ENCODE measurements around the gene FANCM. TPM values are rescaled to one million over a fixed set of nuclear protein-coding genes. Genes with fewer than 3 reads are reported as not detected.
"Not testable (repeated sequence)": the region's sequence is repeated elsewhere in the genome, so short reads cannot be mapped to it uniquely, and the experiment has no call there.

FANCM gene
- total RNA-seq, 1 donor from 2014 or later, result 4.1 TPM

DNA sequence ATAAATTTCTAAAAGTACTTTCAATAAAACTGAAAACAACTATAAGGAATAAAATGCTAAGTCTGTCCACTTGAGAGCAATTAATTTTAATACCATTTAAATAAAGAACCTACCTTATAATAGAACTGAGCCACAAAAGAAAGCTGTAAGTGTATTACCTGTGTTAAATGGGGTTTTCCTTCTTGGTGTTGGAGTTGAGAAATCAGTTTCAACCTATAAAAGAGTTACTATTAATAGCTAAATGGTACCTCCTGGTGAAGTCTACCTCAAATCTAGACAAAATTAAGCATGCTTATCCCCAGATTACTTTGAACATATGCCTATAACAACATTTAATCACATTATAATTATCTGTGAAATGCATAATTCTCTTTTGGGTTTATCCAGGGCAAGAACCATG lies 68.5 kb downstream of the FANCM start:
- intact Hi-C loops (cut with DNase I), result no loop called here
- H3K4me1 ChIP-seq, result no peaks in the 10 kb centered on the region
- peaks cover 39% of the 10 kb centered on the region for H3K36me3 ChIP-seq
- no peak overlapping the region for H3K4me3 ChIP-seq
- no peak overlapping the region for H3K27ac ChIP-seq
- DNase-seq (no peak), ATAC-seq (no peak)
- H3K27me3 ChIP-seq (ENCODE audit: low read depth), result no peaks in the 10 kb centered on the region
- H3K9me3 ChIP-seq, result no peaks in the 10 kb centered on the region
- no peak for TF ChIP-seq CTCF (IDR thresholded peaks at IDR 0.05)

GRCh38 chr14:45210159-45210558 lies 74.4 kb downstream of the FANCM start:
- no peaks in the 10 kb centered on the region for H3K4me1 ChIP-seq
- H3K9me3 ChIP-seq, result no peaks in the 10 kb centered on the region
- no peak for TF ChIP-seq CTCF (IDR thresholded peaks at IDR 0.05)
- H3K36me3 ChIP-seq, result peaks cover 86% of the 10 kb centered on the region
- ATAC-seq (no peak), DNase-seq (no peak)
- intact Hi-C loops (cut with DNase I), result no loop called here
- H3K27ac ChIP-seq, result no peak overlapping the region
- no peaks in the 10 kb centered on the region for H3K27me3 ChIP-seq (ENCODE audit: low read depth)
- H3K4me3 ChIP-seq, result no peak overlapping the region

GRCh38 chr14:45211295-45211694 lies 75.6 kb downstream of the FANCM start:
- ATAC-seq, result no peak
- H3K4me3 ChIP-seq, result no peak overlapping the region
- no peak for DNase-seq
- H3K9me3 ChIP-seq, result no peaks in the 10 kb centered on the region
- intact Hi-C loops (cut with DNase I), result no loop called here
- no peak overlapping the region for H3K27ac ChIP-seq
- peaks cover 86% of the 10 kb centered on the region for H3K36me3 ChIP-seq
- H3K4me1 ChIP-seq, result no peaks in the 10 kb centered on the region
- H3K27me3 ChIP-seq (ENCODE audit: low read depth), result no peaks in the 10 kb centered on the region
- TF ChIP-seq CTCF (IDR thresholded peaks at IDR 0.05), result no peak

DNA sequence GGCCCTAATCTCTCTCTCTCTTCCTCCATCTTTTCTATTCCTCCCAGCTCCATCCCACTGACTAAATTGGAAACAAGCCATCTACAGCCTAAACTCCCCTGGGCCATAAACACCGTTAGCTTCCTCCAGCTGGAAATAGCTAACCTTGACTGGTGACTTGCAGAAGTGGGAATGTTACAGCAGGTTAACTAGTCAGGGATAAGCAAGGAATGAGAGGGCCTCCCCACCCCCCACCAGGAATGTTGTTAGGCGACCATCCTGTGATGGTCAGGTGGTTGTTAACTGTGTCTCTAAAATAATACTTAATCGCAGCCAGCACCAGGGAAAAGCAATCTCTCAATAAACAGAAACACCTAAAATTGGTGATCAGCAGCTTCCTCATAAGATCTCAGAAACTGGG lies 76.5 kb downstream of the FANCM start:
- no peaks in the 10 kb centered on the region for H3K27me3 ChIP-seq (ENCODE audit: low read depth)
- no peak for TF ChIP-seq CTCF (IDR thresholded peaks at IDR 0.05)
- no peak overlapping the region for H3K27ac ChIP-seq
- no peak for DNase-seq
- ATAC-seq, result no peak
- no peak overlapping the region for H3K4me3 ChIP-seq
- intact Hi-C loops (cut with DNase I), result no loop called here
- no peaks in the 10 kb centered on the region for H3K9me3 ChIP-seq
- H3K4me1 ChIP-seq, result no peaks in the 10 kb centered on the region
- H3K36me3 ChIP-seq, result peaks cover 87% of the 10 kb centered on the region

- H3K4me1 ChIP-seq; H3K27me3 ChIP-seq (ENCODE audit: low read depth); H3K27ac ChIP-seq; H3K9me3 ChIP-seq; DNase-seq; ATAC-seq; H3K4me3 ChIP-seq; intact Hi-C loops (cut with DNase I): not testable (repeated sequence)
- peaks cover 91% of the 10 kb centered on the region for H3K36me3 ChIP-seq
Measured at GRCh38 chr14:45213716-45214115, 78.0 kb downstream of the FANCM start.

- H3K9me3 ChIP-seq; H3K4me1 ChIP-seq; intact Hi-C loops (cut with DNase I); ATAC-seq; DNase-seq; H3K27ac ChIP-seq; H3K4me3 ChIP-seq; H3K27me3 ChIP-seq (ENCODE audit: low read depth): not testable (repeated sequence)
- H3K36me3 ChIP-seq, result peaks cover 84% of the 10 kb centered on the region
Measured at GRCh38 chr14:45214341-45214740, 78.6 kb downstream of the FANCM start.

Data from lower lobe of right lung (tissue), 2 donors.